Prostate gland (tissue), 2 donors: ENCODE data around the gene ATP9B. TPM values are rescaled to one million over a fixed set of nuclear protein-coding genes. Genes with fewer than 3 reads are reported as not detected.

Experiments
- DNase-seq: peaks from one replicate; pipeline ENCODE4 v3.0.0-alpha.2; 2019; ENCODE audit warnings: low spot score
- H3K27ac ChIP-seq, 2 donors: fragments of 200-600 bp; sonication (generic); 2 replicates each; pipeline ENCODE4 v1.5.1; 2017 to 2019
- H3K27me3 ChIP-seq: fragments of 200-600 bp; sonication (generic); replicated peaks from 2 replicates; pipeline ENCODE4 v1.5.1; 2019; ENCODE audit not compliant: insufficient read depth
- H3K36me3 ChIP-seq, 2 donors: fragments of 200-600 bp; sonication (generic); 1 replicate in 1 of 2; 2 replicates in 1 of 2; pipeline versions ENCODE4 v1.5.1 to v1.8.1; 2017 to 2019
- H3K4me1 ChIP-seq: fragments of 200-600 bp; sonication (generic); replicated peaks from 2 replicates; pipeline ENCODE4 v1.5.1; 2019
- H3K4me3 ChIP-seq, 2 donors: fragments of 200-600 bp; sonication (generic); 2 replicates each; pipeline ENCODE4 v1.5.1; 2017 to 2019
- H3K9me3 ChIP-seq: fragments of 200-600 bp; sonication (generic); 2 replicates; pipeline ENCODE4 v1.5.1; 2017
- CTCF ChIP-seq, 4 experiments: fragments of 200-600 bp in 2 of 4; fragments of 450-650 bp in 2 of 4; sonication (generic) in 2 of 4; IDR thresholded peaks; 1 replicate in 3 of 4; 2 replicates in 1 of 4; pipeline ENCODE4 v1.5.1; 2016 to 2019; ENCODE audit warnings: antibody characterized with exemption in 4 of 4, mild to moderate bottlenecking in 2 of 4, moderate library complexity in 2 of 4
- POLR2A ChIP-seq: fragments of 450-650 bp; IDR thresholded peaks from one replicate; pipeline ENCODE4 v1.6.1; 2016; ENCODE audit warnings: antibody characterized with exemption, mild to moderate bottlenecking
- POLR2AphosphoS5 ChIP-seq: sonication (generic); formaldehyde crosslinking; IDR thresholded peaks from one replicate; pipeline ENCODE4 v1.6.1; 2017; ENCODE audit warnings: antibody characterized with exemption
- WGBS: methylation state at CpG from one replicate; pipeline ENCODE4 v1.1.5; 2018; 5-methylcytosine and 5-hydroxymethylcytosine counted together
- intact Hi-C: fragments of 100-400 bp; cut with DNase I; formaldehyde crosslinking; loops from one replicate; pipeline ENCODE4 v1.14.2; 2022
- total RNA-seq, 2 donors: library from RNA; depleted of rRNA; stranded (reverse); fragments of >200 nt; gene quantifications; one replicate each; pipeline ENCODE4 v1.1.0, GENCODE V29; 2016

The ATP9B gene
- total RNA-seq, 2 donors from 2014 or later = 33.8 to 55.6 TPM

GRCh38 chr18:79387214-79387613 lies 318.0 kb downstream of the ATP9B start:
- intact Hi-C loops = no loop called here
- TF ChIP-seq CTCF (IDR thresholded peaks at IDR 0.05) (no peak), POLR2AphosphoS5 (no peak), POLR2A (no peak)
- Histone ChIP-seq H3K4me1 (no peaks in the 10 kb centered on the region), H3K27ac (no peak overlapping the region), H3K36me3 (no peaks in the 10 kb centered on the region), H3K9me3 (no peaks in the 10 kb centered on the region), H3K27me3 (no peaks in the 10 kb centered on the region), H3K4me3 (no peak overlapping the region)
- DNase-seq = no peak
- 78% methylated on average over 6 of the region's 6 CpGs for WGBS

GRCh38 chr18:79387615-79388014 lies 318.4 kb downstream of the ATP9B start:
- Histone ChIP-seq H3K27me3 (no peaks in the 10 kb centered on the region), H3K9me3 (no peaks in the 10 kb centered on the region), H3K4me3 (no peak overlapping the region), H3K27ac (no peak overlapping the region), H3K36me3 (no peaks in the 10 kb centered on the region), H3K4me1 (no peaks in the 10 kb centered on the region)
- DNase-seq = no peak
- 36% methylated on average over 11 of the region's 11 CpGs for WGBS
- no peak for TF ChIP-seq POLR2AphosphoS5
- no peak for TF ChIP-seq POLR2A
- no peak for TF ChIP-seq CTCF (IDR thresholded peaks at IDR 0.05)
- intact Hi-C loops = no loop called here

GRCh38 chr18:79388043-79388442 lies 318.8 kb downstream of the ATP9B start:
- no peak for DNase-seq
- H3K27ac ChIP-seq = no peak overlapping the region
- no peak overlapping the region for H3K4me3 ChIP-seq
- no peaks in the 10 kb centered on the region for H3K9me3 ChIP-seq
- no peak for TF ChIP-seq POLR2AphosphoS5
- TF ChIP-seq POLR2A = no peak
- TF ChIP-seq CTCF (IDR thresholded peaks at IDR 0.05) = no peak
- intact Hi-C loops = no loop called here
- no peaks in the 10 kb centered on the region for H3K36me3 ChIP-seq
- H3K4me1 ChIP-seq = peaks cover 1% of the 10 kb centered on the region
- WGBS = 53% methylated on average over 6 of the region's 7 CpGs
- no peaks in the 10 kb centered on the region for H3K27me3 ChIP-seq

GRCh38 chr18:79389689-79390088 lies 320.5 kb downstream of the ATP9B start:
- no peak for TF ChIP-seq POLR2AphosphoS5
- 29% methylated on average over 4 of the region's 4 CpGs for WGBS
- H3K4me3 ChIP-seq = no peak overlapping the region
- peaks cover 3% of the 10 kb centered on the region for H3K4me1 ChIP-seq
- intact Hi-C loops = no loop called here
- H3K9me3 ChIP-seq = no peaks in the 10 kb centered on the region
- no peak for DNase-seq
- no peak overlapping the region for H3K27ac ChIP-seq
- no peaks in the 10 kb centered on the region for H3K36me3 ChIP-seq
- no peaks in the 10 kb centered on the region for H3K27me3 ChIP-seq

GRCh38 chr18:79392226-79392625 lies 323.0 kb downstream of the ATP9B start:
- H3K36me3 ChIP-seq = no peaks in the 10 kb centered on the region
- DNase-seq = no peak
- 73% methylated on average over 8 of the region's 8 CpGs for WGBS

More at GRCh38 chr18:79392226-79392625, 323.0 kb downstream of the ATP9B start:
- H3K4me1 ChIP-seq = peaks cover 3% of the 10 kb centered on the region
- TF ChIP-seq POLR2A (no peak), POLR2AphosphoS5 (no peak), CTCF (IDR thresholded peaks at IDR 0.05) (no peak)
- H3K9me3 ChIP-seq = no peaks in the 10 kb centered on the region
- intact Hi-C loops = no loop called here
- no peaks in the 10 kb centered on the region for H3K27me3 ChIP-seq
- no peak overlapping the region for H3K27ac ChIP-seq
- H3K4me3 ChIP-seq = no peak overlapping the region
